AG04450 (cell line): Measurements from ENCODE around the gene GREM1. TPM values are rescaled to one million over a fixed set of nuclear protein-coding genes. Genes with fewer than 3 reads are reported as not detected.

ENCODE experiments used
- CTCF ChIA-PET: fragments of 300-600, 350-600 bp; formaldehyde crosslinking; extraction: SDS; loops from one replicate; lab custom pipeline; 2022; ENCODE audit warnings: antibody characterized with exemption, inconsistent platforms; lab: Charles Lee
- POLR2A ChIA-PET: fragments of 350-600 bp; formaldehyde crosslinking; extraction: SDS; loops from one replicate; lab custom pipeline; 2021; ENCODE audit warnings: antibody characterized with exemption, inconsistent platforms; lab: Yijun Ruan, JAX
- DNase-seq: peaks from one replicate; pipeline ENCODE4 v3.0.0-alpha.2; 2011; ENCODE audit warnings: low read depth, low spot score
- H3K27ac ChIP-seq: one replicate; pipeline ENCODE4 v1.5.1; 2012; ENCODE audit warnings: low read depth, low read length, control low read depth
- H3K27me3 ChIP-seq: one replicate; pipeline ENCODE4 v1.6.0; 2012; ENCODE audit warnings: low read length; ENCODE audit not compliant: control insufficient read depth, insufficient read depth
- H3K4me3 ChIP-seq: 2 replicates; pipeline ENCODE4 v1.5.1; 2011; ENCODE audit warnings: mild to moderate bottlenecking, low read depth, low read length, control low read depth
- H3K9me3 ChIP-seq: 2 replicates; pipeline ENCODE4 v1.5.1; 2012; ENCODE audit warnings: low read length; ENCODE audit not compliant: control insufficient read depth, insufficient read depth
- CTCF ChIP-seq: IDR thresholded peaks from 2 replicates; pipeline ENCODE4 v1.5.1; 2011; ENCODE audit warnings: low read depth, low read length, control low read depth, inconsistent platforms
- polyA plus RNA-seq: library from polyadenylated mRNA; depleted of rRNA; stranded (reverse); fragments of >200 nt; gene quantifications from 2 replicates; pipeline ENCODE4 v1.2.3, GENCODE V29; 2011

GREM1 gene
- polyA plus RNA-seq, 1 experiment = 2,858 TPM

GRCh38 chr15:32763295-32763694 is 45.5 kb downstream of the GREM1 start:
- H3K4me3 ChIP-seq = no peak overlapping the region
- no peaks in the 10 kb centered on the region for H3K27me3 ChIP-seq
- DNase-seq = no peak
- no peak overlapping the region for H3K27ac ChIP-seq
- H3K9me3 ChIP-seq = no peaks in the 10 kb centered on the region
- no peak for TF ChIP-seq CTCF
- POLR2A ChIA-PET = no interaction called here
- CTCF ChIA-PET = interaction anchor here (0.5 to 0.8 kb wide), 2 partner anchors 56 to 101 kb away, joined by 3 to 4 read pairs; no protein-coding TSS in a partner anchor

GRCh38 chr15:32765236-32765635 is 47.4 kb downstream of the GREM1 start:
- DNase-seq = no peak
- POLR2A ChIA-PET = interaction anchor here (1.7 kb wide), 1 partner anchor 37 kb away, joined by 3 read pairs; no protein-coding TSS in a partner anchor
- CTCF ChIA-PET = no interaction called here

GRCh38 chr15:32766101-32766500 is 48.3 kb downstream of the GREM1 start:
- no peak overlapping the region for H3K4me3 ChIP-seq
- DNase-seq = no peak

More at GRCh38 chr15:32765236-32765635, 47.4 kb downstream of the GREM1 start:
- Histone ChIP-seq H3K27ac (no peak overlapping the region), H3K9me3 (no peaks in the 10 kb centered on the region), H3K27me3 (no peaks in the 10 kb centered on the region), H3K4me3 (no peak overlapping the region)
- no peak for TF ChIP-seq CTCF

GRCh38 chr15:32767236-32767635 is 49.4 kb downstream of the GREM1 start:
- Histone ChIP-seq H3K9me3 (no peaks in the 10 kb centered on the region), H3K27me3 (no peaks in the 10 kb centered on the region), H3K4me3 (no peak overlapping the region), H3K27ac (no peak overlapping the region)
- POLR2A ChIA-PET = no interaction called here
- CTCF ChIA-PET = interaction anchor here (0.5 to 0.6 kb wide), 2 partner anchors 29 to 203 kb away, joined by 3 to 4 read pairs; no protein-coding TSS in a partner anchor
- TF ChIP-seq CTCF = no peak
- no peak for DNase-seq

More at GRCh38 chr15:32766101-32766500, 48.3 kb downstream of the GREM1 start:
- ChIA-PET POLR2A (interaction anchor here (1.7 kb wide), 1 partner anchor 37 kb away, joined by 3 read pairs; no protein-coding TSS in a partner anchor), CTCF (no interaction called here)
- H3K27me3 ChIP-seq = no peaks in the 10 kb centered on the region
- TF ChIP-seq CTCF = no peak
- no peaks in the 10 kb centered on the region for H3K9me3 ChIP-seq
- no peak overlapping the region for H3K27ac ChIP-seq

GRCh38 chr15:32774022-32774421 is 56.2 kb downstream of the GREM1 start:
- ChIA-PET CTCF (no interaction called here), POLR2A (interaction anchor here (0.7 to 0.9 kb wide), 2 partner anchors 28 to 36 kb away, joined by 3 read pairs; no protein-coding TSS in a partner anchor)
- H3K27ac ChIP-seq = peak overlapping the region; percentile 77
- TF ChIP-seq CTCF = no peak
- no peak overlapping the region for H3K4me3 ChIP-seq
- H3K27me3 ChIP-seq = no peaks in the 10 kb centered on the region
- no peaks in the 10 kb centered on the region for H3K9me3 ChIP-seq
- DNase-seq = peak; percentile 76
